Body of pancreas (tissue), 4 donors: ENCODE measurements around the gene NLGN1.

Source experiments
- POLR2A ChIP-seq, 3 donors: fragments of 450-650 bp; IDR thresholded peaks; one replicate each; pipeline ENCODE4 v1.6.1; 2016; ENCODE audit warnings: antibody characterized with exemption in 3 of 3, mild to moderate bottlenecking in 2 of 3
- TF ChIP-seq, protein P1 (sequence below), 7 experiments: fragments of 450-650 bp in 4 of 7; fragments of 200-600 bp in 3 of 7; sonication (generic) in 3 of 7; IDR thresholded peaks; one replicate each; pipeline ENCODE4 v1.5.1; 2016 to 2019; ENCODE audit warnings: antibody characterized with exemption in 7 of 7

DNA sequence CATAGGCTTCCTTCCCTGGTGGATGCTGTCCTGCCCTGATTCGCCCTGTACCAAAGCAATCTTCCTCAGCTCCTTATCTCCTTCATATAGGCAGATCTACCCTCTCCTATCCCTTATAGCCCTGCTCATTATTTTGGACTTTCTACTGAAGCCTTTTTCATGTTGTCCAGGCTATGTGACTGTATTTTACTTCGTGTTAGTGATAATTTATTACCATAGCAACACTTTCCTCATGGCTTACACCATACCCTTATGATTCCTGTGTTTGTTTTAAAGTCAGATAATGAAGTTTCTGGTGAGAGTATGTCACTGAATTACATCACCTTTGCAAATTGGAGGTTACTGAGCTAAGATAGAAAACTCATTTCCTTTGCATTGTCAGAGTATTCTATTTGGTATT lies 352.6 kb downstream of the NLGN1 start:
- TF ChIP-seq, protein P1, sequence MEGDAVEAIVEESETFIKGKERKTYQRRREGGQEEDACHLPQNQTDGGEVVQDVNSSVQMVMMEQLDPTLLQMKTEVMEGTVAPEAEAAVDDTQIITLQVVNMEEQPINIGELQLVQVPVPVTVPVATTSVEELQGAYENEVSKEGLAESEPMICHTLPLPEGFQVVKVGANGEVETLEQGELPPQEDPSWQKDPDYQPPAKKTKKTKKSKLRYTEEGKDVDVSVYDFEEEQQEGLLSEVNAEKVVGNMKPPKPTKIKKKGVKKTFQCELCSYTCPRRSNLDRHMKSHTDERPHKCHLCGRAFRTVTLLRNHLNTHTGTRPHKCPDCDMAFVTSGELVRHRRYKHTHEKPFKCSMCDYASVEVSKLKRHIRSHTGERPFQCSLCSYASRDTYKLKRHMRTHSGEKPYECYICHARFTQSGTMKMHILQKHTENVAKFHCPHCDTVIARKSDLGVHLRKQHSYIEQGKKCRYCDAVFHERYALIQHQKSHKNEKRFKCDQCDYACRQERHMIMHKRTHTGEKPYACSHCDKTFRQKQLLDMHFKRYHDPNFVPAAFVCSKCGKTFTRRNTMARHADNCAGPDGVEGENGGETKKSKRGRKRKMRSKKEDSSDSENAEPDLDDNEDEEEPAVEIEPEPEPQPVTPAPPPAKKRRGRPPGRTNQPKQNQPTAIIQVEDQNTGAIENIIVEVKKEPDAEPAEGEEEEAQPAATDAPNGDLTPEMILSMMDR (IDR thresholded peaks at IDR 0.05), result no peak
- no peak for TF ChIP-seq POLR2A (IDR thresholded peaks at IDR 0.05)
